Liver (tissue), 9 donors: Measurements from ENCODE around the gene RGS1. TPM values are rescaled to one million over a fixed set of nuclear protein-coding genes. Genes with fewer than 3 reads are reported as not detected.

ENCODE experiments used
- DNase-seq: peaks from one replicate; pipeline ENCODE4 v3.0.0-alpha.2; 2017; ENCODE audit warnings: low spot score
- H3K27ac ChIP-seq, 2 donors: one replicate each; pipeline ENCODE4 v1.7.0; 2013; ENCODE audit warnings: inconsistent platforms in 2 of 2, low read length in 2 of 2, control low read depth in 1 of 2, low read depth in 1 of 2, mild to moderate bottlenecking in 1 of 2
- H3K27me3 ChIP-seq, 4 donors: one replicate each; pipeline versions ENCODE4 v1.6.1 to v1.7.0; 2013; ENCODE audit warnings: low read length in 3 of 4, inconsistent platforms in 1 of 4, mild to moderate bottlenecking in 1 of 4, moderate library complexity in 1 of 4; ENCODE audit not compliant: control insufficient read depth in 4 of 4, insufficient read depth in 4 of 4
- H3K36me3 ChIP-seq, 4 donors: one replicate each; pipeline versions ENCODE4 v1.6.1 to v1.7.0; 2013; ENCODE audit warnings: low read length in 3 of 4, mild to moderate bottlenecking in 3 of 4, low read depth in 1 of 4, moderate library complexity in 1 of 4; ENCODE audit not compliant: control insufficient read depth in 4 of 4, insufficient read depth in 3 of 4
- H3K4me1 ChIP-seq, 4 donors: one replicate each; pipeline versions ENCODE4 v1.6.1 to v1.7.0; 2013; ENCODE audit warnings: low read length in 3 of 4, mild to moderate bottlenecking in 3 of 4, moderate library complexity in 1 of 4; ENCODE audit not compliant: control insufficient read depth in 4 of 4, insufficient read depth in 4 of 4
- H3K4me3 ChIP-seq, 3 donors: one replicate each; pipeline versions ENCODE4 v1.6.1 to v1.7.0; 2013; ENCODE audit warnings: low read length in 3 of 3, control low read depth in 1 of 3, low read depth in 1 of 3, mild to moderate bottlenecking in 1 of 3
- H3K9ac ChIP-seq, 2 donors: one replicate each; pipeline ENCODE4 v1.7.0; 2013; ENCODE audit warnings: low read length in 2 of 2, mild to moderate bottlenecking in 2 of 2, moderate library complexity in 2 of 2, control low read depth in 1 of 2, low read depth in 1 of 2
- H3K9me3 ChIP-seq, 4 donors: one replicate each; pipeline versions ENCODE4 v1.6.1 to v1.7.0; 2013; ENCODE audit warnings: low read length in 3 of 4; ENCODE audit not compliant: control insufficient read depth in 4 of 4
- CTCF ChIP-seq: fragments of 150-350 bp; IDR thresholded peaks from 2 replicates; pipeline ENCODE4 v1.5.1; 2017; ENCODE audit warnings: improper control_type of control experiment, low read depth, low read length; ENCODE audit not compliant: missing input control
- EGR1 ChIP-seq, 2 donors: IDR thresholded peaks; 2 replicates each; pipeline ENCODE4 v1.6.1; 2016 to 2018; ENCODE audit warnings: antibody characterized with exemption in 2 of 2, low read depth in 2 of 2
- FOXA1 ChIP-seq: IDR thresholded peaks from 2 replicates; pipeline ENCODE4 v1.6.1; 2016; ENCODE audit warnings: antibody characterized with exemption
- FOXA2 ChIP-seq: IDR thresholded peaks from 2 replicates; pipeline ENCODE4 v1.6.1; 2016; ENCODE audit warnings: antibody characterized with exemption
- GABPA ChIP-seq, 2 donors: IDR thresholded peaks in 1 of 2; conservative IDR thresholded peaks in 1 of 2; 2 replicates each; pipeline ENCODE4 v1.6.1; 2016; ENCODE audit warnings: antibody characterized with exemption in 2 of 2, mild to moderate bottlenecking in 1 of 2, moderate library complexity in 1 of 2
- HNF4A ChIP-seq, 2 donors: conservative IDR thresholded peaks; 2 replicates each; pipeline ENCODE4 v1.6.1; 2016; ENCODE audit warnings: antibody characterized with exemption in 2 of 2, mild to moderate bottlenecking in 2 of 2
- HNF4G ChIP-seq: IDR thresholded peaks from 2 replicates; pipeline ENCODE4 v1.6.1; 2016; ENCODE audit warnings: antibody characterized with exemption
- JUND ChIP-seq, 2 donors: IDR thresholded peaks; 2 replicates each; pipeline ENCODE4 v1.6.1; 2016; ENCODE audit warnings: antibody characterized with exemption in 2 of 2
- NR2F2 ChIP-seq: IDR thresholded peaks from 2 replicates; pipeline ENCODE4 v1.6.1; 2016; ENCODE audit warnings: antibody characterized with exemption
- RAD21 ChIP-seq, 2 donors: IDR thresholded peaks; 2 replicates each; pipeline ENCODE4 v1.6.1; 2016; ENCODE audit warnings: antibody characterized with exemption in 2 of 2, mild to moderate bottlenecking in 2 of 2
- RXRA ChIP-seq, 2 donors: IDR thresholded peaks; 2 replicates each; pipeline ENCODE4 v1.6.1; 2017 to 2018; ENCODE audit warnings: antibody characterized with exemption in 2 of 2, mild to moderate bottlenecking in 1 of 2
- SP1 ChIP-seq: IDR thresholded peaks from 2 replicates; pipeline ENCODE4 v1.6.1; 2018; ENCODE audit warnings: antibody characterized with exemption, mild to moderate bottlenecking
- TAF1 ChIP-seq: conservative IDR thresholded peaks from 2 replicates; pipeline ENCODE4 v1.6.1; 2016; ENCODE audit warnings: antibody characterized with exemption, mild to moderate bottlenecking
- YY1 ChIP-seq: IDR thresholded peaks from 2 replicates; pipeline ENCODE4 v1.6.1; 2016; ENCODE audit warnings: antibody characterized with exemption, mild to moderate bottlenecking
- ZBTB33 ChIP-seq: IDR thresholded peaks from 2 replicates; pipeline ENCODE4 v1.6.1; 2016; ENCODE audit warnings: antibody characterized with exemption
- WGBS: extraction: QIAGEN DNeasy Blood & Tissue Kit; methylation state at CpG from one replicate; pipeline ENCODE4 v1.1.7; 2013; 5-methylcytosine and 5-hydroxymethylcytosine counted together
- polyA plus RNA-seq, 2 donors: library from polyadenylated mRNA; stranded (reverse) in 1 of 2; unstranded in 1 of 2; fragments of 200-250 nt in 1 of 2; fragments of >200 nt in 1 of 2; fragmentation: Nextera tagmentation in 1 of 2; extraction: Ambion mirVana in 1 of 2; gene quantifications; one replicate each; pipeline versions ENCODE4 v1.2.1 to v1.2.3, GENCODE V29; 2013 to 2015
- total RNA-seq, 2 donors: library from RNA; depleted of rRNA; stranded (reverse); fragments of >200 nt; gene quantifications; one replicate each; pipeline ENCODE4 v1.2.3, GENCODE V29; 2014
- TF ChIP-seq, protein P1 (sequence below): IDR thresholded peaks from 2 replicates; pipeline ENCODE4 v1.6.1; 2016; ENCODE audit warnings: antibody characterized with exemption, mild to moderate bottlenecking
- TF ChIP-seq, protein P2 (sequence below): IDR thresholded peaks from 2 replicates; pipeline ENCODE4 v1.6.1; 2016; ENCODE audit warnings: antibody characterized with exemption
- TF ChIP-seq, protein P3 (sequence below): IDR thresholded peaks from 2 replicates; pipeline ENCODE4 v1.6.1; 2016; ENCODE audit warnings: antibody characterized with exemption
- donor health status: healthy.
- donor health status: healthy.
- donor health status: healthy.
- donor health status: healthy.
- donor health status: healthy.

The RGS1 gene
- total and polyA plus RNA-seq, 4 donors: 1.8 to 7.7 (median 6.0) TPM

GRCh38 chr1:192554904-192555303, 20.7 kb upstream of the RGS1 start:
- no peak for DNase-seq
- H3K4me3 ChIP-seq: no peak overlapping the region
- H3K9me3 ChIP-seq: no peaks in the 10 kb centered on the region
- H3K36me3 ChIP-seq: no peaks in the 10 kb centered on the region
- no peaks in the 10 kb centered on the region for H3K4me1 ChIP-seq
- no peak overlapping the region for H3K27ac ChIP-seq
- H3K9ac ChIP-seq: no peak overlapping the region
- TF ChIP-seq SP1: no peak
- no peak for TF ChIP-seq HNF4G
- TF ChIP-seq ZBTB33: no peak
- TF ChIP-seq FOXA2: no peak
- TF ChIP-seq, protein P1, sequence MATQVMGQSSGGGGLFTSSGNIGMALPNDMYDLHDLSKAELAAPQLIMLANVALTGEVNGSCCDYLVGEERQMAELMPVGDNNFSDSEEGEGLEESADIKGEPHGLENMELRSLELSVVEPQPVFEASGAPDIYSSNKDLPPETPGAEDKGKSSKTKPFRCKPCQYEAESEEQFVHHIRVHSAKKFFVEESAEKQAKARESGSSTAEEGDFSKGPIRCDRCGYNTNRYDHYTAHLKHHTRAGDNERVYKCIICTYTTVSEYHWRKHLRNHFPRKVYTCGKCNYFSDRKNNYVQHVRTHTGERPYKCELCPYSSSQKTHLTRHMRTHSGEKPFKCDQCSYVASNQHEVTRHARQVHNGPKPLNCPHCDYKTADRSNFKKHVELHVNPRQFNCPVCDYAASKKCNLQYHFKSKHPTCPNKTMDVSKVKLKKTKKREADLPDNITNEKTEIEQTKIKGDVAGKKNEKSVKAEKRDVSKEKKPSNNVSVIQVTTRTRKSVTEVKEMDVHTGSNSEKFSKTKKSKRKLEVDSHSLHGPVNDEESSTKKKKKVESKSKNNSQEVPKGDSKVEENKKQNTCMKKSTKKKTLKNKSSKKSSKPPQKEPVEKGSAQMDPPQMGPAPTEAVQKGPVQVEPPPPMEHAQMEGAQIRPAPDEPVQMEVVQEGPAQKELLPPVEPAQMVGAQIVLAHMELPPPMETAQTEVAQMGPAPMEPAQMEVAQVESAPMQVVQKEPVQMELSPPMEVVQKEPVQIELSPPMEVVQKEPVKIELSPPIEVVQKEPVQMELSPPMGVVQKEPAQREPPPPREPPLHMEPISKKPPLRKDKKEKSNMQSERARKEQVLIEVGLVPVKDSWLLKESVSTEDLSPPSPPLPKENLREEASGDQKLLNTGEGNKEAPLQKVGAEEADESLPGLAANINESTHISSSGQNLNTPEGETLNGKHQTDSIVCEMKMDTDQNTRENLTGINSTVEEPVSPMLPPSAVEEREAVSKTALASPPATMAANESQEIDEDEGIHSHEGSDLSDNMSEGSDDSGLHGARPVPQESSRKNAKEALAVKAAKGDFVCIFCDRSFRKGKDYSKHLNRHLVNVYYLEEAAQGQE: no peak
- TF ChIP-seq, protein P2, sequence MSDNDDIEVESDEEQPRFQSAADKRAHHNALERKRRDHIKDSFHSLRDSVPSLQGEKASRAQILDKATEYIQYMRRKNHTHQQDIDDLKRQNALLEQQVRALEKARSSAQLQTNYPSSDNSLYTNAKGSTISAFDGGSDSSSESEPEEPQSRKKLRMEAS: no peak
- no peak for TF ChIP-seq GABPA (IDR thresholded peaks at IDR 0.05 in 1 of 2, conservative IDR thresholded peaks at IDR 0.05 in 1 of 2)
- TF ChIP-seq EGR1 (IDR thresholded peaks at IDR 0.05; ENCODE audit: low read depth in 2 of 2): no peak
- 89% methylated on average over 4 of the region's 4 CpGs for WGBS
- no peaks in the 10 kb centered on the region for H3K27me3 ChIP-seq

- H3K36me3 ChIP-seq: no peaks in the 10 kb centered on the region
- no peaks in the 10 kb centered on the region for H3K4me1 ChIP-seq
- no peak overlapping the region for H3K4me3 ChIP-seq
- DNase-seq: no peak
- H3K27ac ChIP-seq: no peak overlapping the region
- no peaks in the 10 kb centered on the region for H3K9me3 ChIP-seq
- no peaks in the 10 kb centered on the region for H3K27me3 ChIP-seq
- no peak overlapping the region for H3K9ac ChIP-seq
- no peak for TF ChIP-seq JUND (IDR thresholded peaks at IDR 0.05)
- no peak for TF ChIP-seq TAF1
- TF ChIP-seq, protein P1: no peak
- TF ChIP-seq ZBTB33: no peak
- TF ChIP-seq, protein P2: no peak
- TF ChIP-seq EGR1 (IDR thresholded peaks at IDR 0.05; ENCODE audit: low read depth in 2 of 2): no peak
- TF ChIP-seq NR2F2: no peak
- no peak for TF ChIP-seq CTCF
- TF ChIP-seq GABPA (IDR thresholded peaks at IDR 0.05 in 1 of 2, conservative IDR thresholded peaks at IDR 0.05 in 1 of 2): no peak
- TF ChIP-seq HNF4A (conservative IDR thresholded peaks at IDR 0.05): no peak
- no peak for TF ChIP-seq SP1
- no peak for TF ChIP-seq YY1
- TF ChIP-seq FOXA2: no peak
- TF ChIP-seq RXRA (IDR thresholded peaks at IDR 0.05): no peak
- TF ChIP-seq, protein P3, sequence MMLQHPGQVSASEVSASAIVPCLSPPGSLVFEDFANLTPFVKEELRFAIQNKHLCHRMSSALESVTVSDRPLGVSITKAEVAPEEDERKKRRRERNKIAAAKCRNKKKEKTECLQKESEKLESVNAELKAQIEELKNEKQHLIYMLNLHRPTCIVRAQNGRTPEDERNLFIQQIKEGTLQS: no peak
- TF ChIP-seq HNF4G: no peak
- TF ChIP-seq FOXA1: no peak
- no peak for TF ChIP-seq RAD21 (IDR thresholded peaks at IDR 0.05)
These were observed 20.2 kb upstream of the RGS1 start for GRCh38 chr1:192555399-192555798.
